ENCODE results near the gene KRTAP2-3.
"Not testable (repeated sequence)": the region's sequence is repeated elsewhere in the genome, so short reads cannot be mapped to it uniquely, and the experiment has no call there.

- not testable (repeated sequence) for TF ChIP-seq CTCF (IDR thresholded peaks at IDR 0.05; ENCODE audit: poor library complexity); EZH2 (IDR thresholded peaks at IDR 0.05; ENCODE audit: borderline replicate concordance)
Measured at GRCh38 chr17:41065016-41065689, 5.2 kb upstream of the KRTAP2-3 start.

Data from hepatocyte (in vitro differentiated cells).